ENCODE data around the gene DUSP23.
A peak's percentile ranks its signal among the peaks of the same experiment; 100 is the strongest.

Gene DUSP23

DNA sequence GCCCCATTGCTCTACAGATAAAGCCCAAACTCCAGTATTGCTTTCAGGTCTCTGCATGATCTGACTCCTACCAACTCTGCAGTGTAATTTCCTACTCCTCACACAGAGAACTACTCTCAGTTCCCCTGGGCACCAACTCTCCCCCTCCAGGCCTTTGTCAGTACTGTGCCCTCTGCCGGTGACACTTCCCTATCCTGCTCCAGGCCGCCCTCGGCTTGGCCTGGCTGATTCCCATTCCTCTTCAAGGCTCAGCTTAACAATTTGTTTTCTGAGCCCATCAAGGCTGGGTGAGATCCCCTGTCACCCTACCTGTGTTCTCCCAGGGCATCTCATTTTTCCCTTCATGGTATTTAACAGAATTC lies 48.5 kb downstream of the DUSP23 start:
- DNase-seq, result no peak

DNA sequence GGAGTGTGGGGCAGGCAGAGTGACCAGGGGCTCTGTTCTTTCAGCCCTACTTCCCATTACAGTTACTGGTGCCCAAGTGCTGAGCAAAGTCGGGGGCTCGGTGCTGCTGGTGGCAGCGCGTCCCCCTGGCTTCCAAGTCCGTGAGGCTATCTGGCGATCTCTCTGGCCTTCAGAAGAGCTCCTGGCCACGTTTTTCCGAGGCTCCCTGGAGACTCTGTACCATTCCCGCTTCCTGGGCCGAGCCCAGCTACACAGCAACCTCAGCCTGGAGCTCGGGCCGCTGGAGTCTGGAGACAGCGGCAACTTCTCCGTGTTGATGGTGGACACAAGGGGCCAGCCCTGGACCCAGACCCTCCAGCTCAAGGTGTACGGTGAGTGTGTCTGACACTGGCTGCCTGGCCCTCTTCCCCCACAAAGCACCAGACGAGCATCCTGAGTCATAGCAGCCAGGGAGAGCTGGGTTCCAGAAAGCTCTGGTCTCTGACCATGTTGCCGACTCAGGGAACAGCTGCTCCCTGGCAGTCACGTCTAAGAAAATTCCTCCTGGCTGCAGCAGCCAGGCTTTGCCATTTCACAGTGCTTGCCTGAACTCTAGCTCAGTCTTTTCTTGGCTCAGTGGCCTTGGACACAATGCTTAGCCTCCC lies 49.2 kb downstream of the DUSP23 start:
- DNase-seq, result peak in 1 of 2 experiments; percentile 70

DNA sequence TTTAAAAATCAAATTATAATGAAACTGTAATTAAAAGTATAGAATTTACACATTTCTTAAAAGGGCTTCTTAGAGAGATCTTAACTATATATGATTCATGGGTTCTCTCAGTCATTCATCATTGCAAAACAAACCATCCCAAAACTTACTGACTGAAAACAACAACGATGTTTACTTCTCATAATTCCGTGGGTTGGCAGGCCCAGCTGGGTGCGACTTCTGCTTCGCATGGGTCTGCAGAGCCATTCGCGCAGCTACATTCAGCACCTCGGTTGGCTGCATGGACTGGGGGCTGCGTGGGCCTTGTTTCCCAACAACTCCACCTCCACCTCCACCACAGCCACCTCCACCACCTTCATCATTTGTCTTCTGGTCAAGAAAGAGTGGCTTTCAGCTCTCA lies 50.0 kb downstream of the DUSP23 start:
- DNase-seq, result no peak

DNA sequence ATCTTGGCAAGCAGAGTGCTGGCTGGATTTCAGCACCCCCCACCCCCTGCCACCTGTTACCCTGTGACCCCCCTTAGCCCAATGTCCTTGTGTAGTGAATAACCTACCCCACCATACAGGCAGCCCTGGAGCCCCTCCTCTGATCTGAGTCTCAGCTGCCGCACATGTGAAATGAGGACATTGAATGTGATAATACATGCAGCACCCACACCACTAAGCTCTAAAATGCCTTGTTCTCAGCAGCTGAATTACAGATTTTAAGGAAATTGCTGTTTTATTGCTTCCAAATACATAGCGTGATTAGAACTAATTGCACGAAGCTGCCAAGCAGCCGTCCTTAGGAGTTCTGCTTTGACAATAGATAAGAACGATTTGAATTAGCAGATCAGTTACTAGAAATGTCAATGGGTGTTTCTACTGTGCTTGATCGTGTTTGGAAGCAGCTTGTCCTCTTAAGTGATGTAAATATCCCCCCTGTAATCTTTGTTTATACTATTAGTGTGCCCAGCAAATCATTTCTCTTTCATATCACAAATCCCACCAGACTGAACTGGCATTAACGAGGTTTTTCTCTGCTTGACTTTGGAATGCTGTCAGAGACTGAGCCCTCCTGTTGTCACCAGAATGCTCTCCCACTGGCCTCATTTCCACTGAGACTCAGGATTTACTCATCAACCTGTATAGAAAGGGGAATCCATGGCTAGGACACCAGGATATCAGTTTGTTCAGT lies 50.8 kb downstream of the DUSP23 start:
- DNase-seq, result no peak

All from NCI-H446 (cell line).